GM12878 (cell line): ENCODE data around the gene HM13. TPM values are rescaled to one million over a fixed set of nuclear protein-coding genes. Genes with fewer than 3 reads are reported as not detected.
A peak's percentile ranks its signal among the peaks of the same experiment; 100 is the strongest.

Experiments
- ATAC-seq: fragments of 200-7000 bp; cut with Tn5 transposase; 3 replicates; pipeline ENCODE4 v1.9.1; 2020; ENCODE audit warnings: mild to moderate bottlenecking, moderate library complexity
- BruUV-seq: library from RNA; stranded (reverse); fragments of 400-500 nt; replicated peaks from 2 replicates; lab custom pipeline; 2021; lab: Mats Ljungman, UMichigan
- CTCF ChIA-PET: fragments of 300-600 bp; sonication (Branson Sonifier 250); formaldehyde crosslinking; extraction: SDS; loops from one replicate; lab custom pipeline; 2021; ENCODE audit warnings: inconsistent platforms; lab: Yijun Ruan, JAX
- POLR2A ChIA-PET: fragments of 350-600 bp; formaldehyde crosslinking; extraction: SDS; loops from one replicate; lab custom pipeline; 2021; ENCODE audit warnings: inconsistent platforms; lab: Charles Lee
- RAD21 ChIA-PET: fragments of 300-600 bp; sonication (Branson Sonifier 250); formaldehyde crosslinking; loops from one replicate; lab custom pipeline; 2023; ENCODE audit warnings: antibody characterized with exemption; ENCODE audit not compliant: unreplicated experiment; lab: Charles Lee
- SMC1A ChIA-PET: fragments of 300-600 bp; sonication (Branson Sonifier 250); formaldehyde crosslinking; loops from one replicate; lab custom pipeline; 2023; ENCODE audit not compliant: unreplicated experiment, uncharacterized antibody; lab: Charles Lee
- DNase-seq: peaks from one replicate; pipeline ENCODE4 v3.0.0-alpha.2; 2011; ENCODE audit warnings: low read depth, low spot score
- FAIRE-seq: peaks from 3 replicates; lab custom pipeline; 2011; peaks lifted over from hg19 to GRCh38; lab: Jason Lieb, UNC
- H2AFZ ChIP-seq: 2 replicates; pipeline ENCODE4 v1.6.0; 2011; ENCODE audit warnings: low read depth, low read length, control low read depth; ENCODE audit not compliant: control insufficient read depth
- H3K27ac ChIP-seq: 2 replicates; pipeline ENCODE4 v1.5.1; 2011; ENCODE audit warnings: control low read depth; ENCODE audit not compliant: control insufficient read depth, insufficient read depth
- H3K27me3 ChIP-seq, 2 experiments: replicated peaks in 1 of 2; 2 replicates each; pipeline versions ENCODE4 v1.6.0 to v1.6.1; 2011; ENCODE audit warnings: low read length in 1 of 2; ENCODE audit not compliant: control insufficient read depth in 2 of 2, insufficient read depth in 2 of 2
- H3K36me3 ChIP-seq, 2 experiments: 2 replicates each; pipeline ENCODE4 v1.5.1; 2011; ENCODE audit warnings: low read length in 1 of 2; ENCODE audit not compliant: control insufficient read depth in 2 of 2, insufficient read depth in 2 of 2
- H3K4me1 ChIP-seq: 2 replicates; pipeline ENCODE4 v1.6.1; 2011; ENCODE audit warnings: mild to moderate bottlenecking, low read length, moderate library complexity, mixed read lengths; ENCODE audit not compliant: control insufficient read depth, insufficient read depth
- H3K4me2 ChIP-seq: 2 replicates; pipeline ENCODE4 v1.6.0; 2011; ENCODE audit warnings: control low read depth; ENCODE audit not compliant: control insufficient read depth, insufficient read depth
- H3K4me3 ChIP-seq: fragments of 200-600 bp; sonication (generic); 2 replicates; pipeline ENCODE4 v1.5.1; 2016
- H3K79me2 ChIP-seq: 2 replicates; pipeline ENCODE4 v1.6.0; 2011; ENCODE audit warnings: low read length; ENCODE audit not compliant: control insufficient read depth, insufficient read depth
- H3K9ac ChIP-seq: 2 replicates; pipeline ENCODE4 v1.8.0; 2011; ENCODE audit warnings: low read length, control low read depth, mixed read lengths; ENCODE audit not compliant: control insufficient read depth, insufficient read depth
- H3K9me3 ChIP-seq: replicated peaks from 3 replicates; pipeline ENCODE4 v1.5.1; 2011; ENCODE audit warnings: mild to moderate bottlenecking, low read length; ENCODE audit not compliant: control insufficient read depth, insufficient read depth
- H4K20me1 ChIP-seq: 2 replicates; pipeline ENCODE4 v1.6.0; 2011; ENCODE audit not compliant: control insufficient read depth, insufficient read depth
- CHD4 ChIP-seq: fragments of 200-600 bp; sonication (generic); IDR thresholded peaks from 2 replicates; pipeline ENCODE4 v1.6.1; 2016; ENCODE audit warnings: mild to moderate bottlenecking
- POLR2A ChIP-seq: IDR thresholded peaks from 2 replicates; pipeline ENCODE4 v1.6.1; 2011; ENCODE audit warnings: low read depth, mild to moderate bottlenecking, low read length
- STAT1 ChIP-seq: fragments of 450-650 bp; conservative IDR thresholded peaks from 2 replicates; pipeline ENCODE4 v1.6.1; 2014; ENCODE audit warnings: antibody characterized with exemption, mild to moderate bottlenecking
- WGBS: methylation state at CpG from one replicate; pipeline ENCODE4 v1.1.6; 2016; ENCODE audit warnings: low lambda C conversion rate; ENCODE audit not compliant: insufficient replicate concordance, insufficient coverage; ENCODE audit errors: missing lambda C conversion rate; 5-methylcytosine and 5-hydroxymethylcytosine counted together
- in situ Hi-C: fragments of 300-500 bp; cut with MboI; formaldehyde crosslinking; loops from 9 replicates; pipeline ENCODE4 v1.14.3; 2018; ENCODE audit warnings: mixed read lengths
- intact Hi-C: fragments of 100-400 bp; cut with micrococcal nuclease; formaldehyde crosslinking; loops from one replicate; pipeline ENCODE4 v1.14.2; 2022; ENCODE audit not compliant: unreplicated experiment
- polyA plus RNA-seq, 11 experiments: library from polyadenylated mRNA; depleted of rRNA in 4 of 11; unstranded in 6 of 11; stranded (reverse) in 5 of 11; fragments of >200 nt; fragmentation: Nextera tagmentation in 4 of 11; fragmentation: Illumina TruSeq in 1 of 11; extraction: Ambion mirVana in 4 of 11; extraction: Trizol in 1 of 11; gene quantifications; 1 replicate in 1 of 11; 2 replicates in 10 of 11; pipeline versions ENCODE4 v1.2.1 to v1.2.3, GENCODE V29; 2011 to 2016; ENCODE audit warnings: inconsistent platforms in 2 of 11, missing spikeins in 2 of 11, low read depth in 1 of 11
- total RNA-seq, 4 experiments: library from RNA; depleted of rRNA in 3 of 4; stranded (reverse); fragments of >200 nt in 3 of 4; fragmentation: Illumina TruSeq in 1 of 4; extraction: Trizol in 1 of 4; gene quantifications; 2 replicates each; pipeline versions ENCODE4 v1.2.1 to v1.2.3, GENCODE V29; 2013 to 2021
- TF ChIP-seq, protein P1 (sequence below): fragments of 450-650 bp; IDR thresholded peaks from 2 replicates; pipeline ENCODE4 v1.6.1; 2018; ENCODE audit warnings: mild to moderate bottlenecking, low read depth, moderate library complexity; ENCODE audit not compliant: partially characterized antibody
- TF ChIP-seq, protein P2 (sequence below): fragments of 450-650 bp; IDR thresholded peaks from 2 replicates; pipeline ENCODE4 v1.6.1; 2017; ENCODE audit warnings: low read depth, mild to moderate bottlenecking, moderate library complexity

Gene HM13
- total and polyA plus RNA-seq, 10 of the 15 experiments (the other 5 are each of a cell fraction or from before 2014, with no cell fraction given), result 4.8 to 185 (median 81.7) TPM

DNA sequence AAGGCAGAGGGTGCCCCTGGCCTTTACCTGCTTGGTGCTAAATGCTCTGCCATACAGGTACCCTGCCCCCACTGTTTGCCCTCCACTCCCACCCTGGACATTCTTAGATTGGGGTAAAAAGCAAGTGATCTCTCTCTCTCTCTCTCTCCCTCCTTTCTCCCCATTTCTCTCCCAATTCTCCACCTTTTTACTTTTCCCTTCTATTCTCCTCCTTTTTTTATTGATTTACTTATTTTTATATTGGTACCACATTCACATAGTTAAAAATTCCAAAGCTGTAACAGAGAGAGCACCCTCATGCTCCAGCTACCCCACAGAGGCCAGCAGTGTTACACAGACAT is 53.1 kb downstream of the HM13 start (continued):
- TF ChIP-seq, protein P1, sequence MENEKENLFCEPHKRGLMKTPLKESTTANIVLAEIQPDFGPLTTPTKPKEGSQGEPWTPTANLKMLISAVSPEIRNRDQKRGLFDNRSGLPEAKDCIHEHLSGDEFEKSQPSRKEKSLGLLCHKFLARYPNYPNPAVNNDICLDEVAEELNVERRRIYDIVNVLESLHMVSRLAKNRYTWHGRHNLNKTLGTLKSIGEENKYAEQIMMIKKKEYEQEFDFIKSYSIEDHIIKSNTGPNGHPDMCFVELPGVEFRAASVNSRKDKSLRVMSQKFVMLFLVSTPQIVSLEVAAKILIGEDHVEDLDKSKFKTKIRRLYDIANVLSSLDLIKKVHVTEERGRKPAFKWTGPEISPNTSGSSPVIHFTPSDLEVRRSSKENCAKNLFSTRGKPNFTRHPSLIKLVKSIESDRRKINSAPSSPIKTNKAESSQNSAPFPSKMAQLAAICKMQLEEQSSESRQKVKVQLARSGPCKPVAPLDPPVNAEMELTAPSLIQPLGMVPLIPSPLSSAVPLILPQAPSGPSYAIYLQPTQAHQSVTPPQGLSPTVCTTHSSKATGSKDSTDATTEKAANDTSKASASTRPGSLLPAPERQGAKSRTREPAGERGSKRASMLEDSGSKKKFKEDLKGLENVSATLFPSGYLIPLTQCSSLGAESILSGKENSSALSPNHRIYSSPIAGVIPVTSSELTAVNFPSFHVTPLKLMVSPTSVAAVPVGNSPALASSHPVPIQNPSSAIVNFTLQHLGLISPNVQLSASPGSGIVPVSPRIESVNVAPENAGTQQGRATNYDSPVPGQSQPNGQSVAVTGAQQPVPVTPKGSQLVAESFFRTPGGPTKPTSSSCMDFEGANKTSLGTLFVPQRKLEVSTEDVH, result no peak

DNA sequence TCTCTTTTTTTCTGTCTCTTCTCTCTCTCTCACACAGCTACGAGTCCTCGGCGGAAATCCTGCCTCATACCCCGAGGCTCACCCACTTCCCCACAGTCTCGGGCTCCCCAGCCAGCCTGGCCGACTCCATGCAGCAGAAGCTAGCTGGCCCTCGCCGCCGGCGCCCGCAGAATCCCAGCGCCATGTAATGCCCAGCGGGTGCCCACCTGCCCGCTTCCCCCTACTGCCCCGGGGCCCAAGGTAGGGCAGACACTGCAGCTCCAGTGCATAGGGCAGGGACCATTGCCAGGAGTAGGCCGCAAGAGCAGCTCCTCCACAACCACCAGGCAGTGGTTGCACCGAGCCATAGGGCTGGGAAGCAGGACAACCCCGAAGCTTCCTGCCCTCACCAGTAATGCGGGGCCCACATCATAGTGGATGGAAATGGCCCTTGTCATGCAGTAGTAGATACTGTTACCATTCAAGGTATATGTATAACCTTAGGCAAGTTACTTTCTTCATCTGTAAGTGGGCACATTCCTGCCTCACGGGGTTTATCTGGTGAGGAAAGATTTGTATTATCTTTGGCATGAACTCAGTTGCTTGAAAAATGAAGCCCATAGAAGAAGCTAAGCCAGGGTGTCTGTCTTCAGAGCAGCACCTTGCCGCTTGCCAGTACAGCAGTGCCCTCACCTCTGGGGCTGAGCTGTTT is 53.9 kb downstream of the HM13 start:
- TF ChIP-seq CHD4 (no peak), STAT1 (no peak), POLR2A (peak; percentile 6; the same call in 1 of the 2 replicates)
- TF ChIP-seq, protein P2, sequence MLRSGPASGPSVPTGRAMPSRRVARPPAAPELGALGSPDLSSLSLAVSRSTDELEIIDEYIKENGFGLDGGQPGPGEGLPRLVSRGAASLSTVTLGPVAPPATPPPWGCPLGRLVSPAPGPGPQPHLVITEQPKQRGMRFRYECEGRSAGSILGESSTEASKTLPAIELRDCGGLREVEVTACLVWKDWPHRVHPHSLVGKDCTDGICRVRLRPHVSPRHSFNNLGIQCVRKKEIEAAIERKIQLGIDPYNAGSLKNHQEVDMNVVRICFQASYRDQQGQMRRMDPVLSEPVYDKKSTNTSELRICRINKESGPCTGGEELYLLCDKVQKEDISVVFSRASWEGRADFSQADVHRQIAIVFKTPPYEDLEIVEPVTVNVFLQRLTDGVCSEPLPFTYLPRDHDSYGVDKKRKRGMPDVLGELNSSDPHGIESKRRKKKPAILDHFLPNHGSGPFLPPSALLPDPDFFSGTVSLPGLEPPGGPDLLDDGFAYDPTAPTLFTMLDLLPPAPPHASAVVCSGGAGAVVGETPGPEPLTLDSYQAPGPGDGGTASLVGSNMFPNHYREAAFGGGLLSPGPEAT, result no peak
- Histone ChIP-seq H3K4me1 (peaks cover 7% of the 10 kb centered on the region), H2AFZ (no peak overlapping the region), H4K20me1 (no peaks in the 10 kb centered on the region), H3K4me3 (no peak overlapping the region), H3K9ac (no peak overlapping the region), H3K9me3 (no peaks in the 10 kb centered on the region), H3K36me3 (peaks cover 11 to 14% of the 10 kb centered on the region in 2 experiments; a peak in 3 of 4 replicates), H3K4me2 (no peak overlapping the region), H3K27me3 (no peaks in the 10 kb centered on the region), H3K79me2 (no peaks in the 10 kb centered on the region), H3K27ac (no peak overlapping the region)
- DNase-seq, result no peak
- BruUV-seq, result no TSS peak
- ChIA-PET POLR2A (interaction anchor here (0.5 to 1.3 kb wide), 3 partner anchors 9 to 44 kb away, joined by 3 to 6 read pairs (median 5); no protein-coding TSS in a partner anchor), RAD21 (interaction anchor here (0.6 to 4.2 kb wide), 7 partner anchors 11 to 156 kb away, joined by 3 to 83 read pairs (median 4); partner anchors contain the start of gene ID1), CTCF (interaction anchor here (0.8 to 29.1 kb wide), 10 partner anchors 9 to 155 kb away, joined by 3 to 958 read pairs (median 6); partner anchors contain the start of genes BCL2L1 and ID1), SMC1A (interaction anchor here (0.9 to 10.3 kb wide), 3 partner anchors 37 to 44 kb away, joined by 3 to 108 read pairs (median 8); partner anchors contain the start of gene ID1)
- ATAC-seq, result no peak
- in situ Hi-C loops, result no loop called here
- intact Hi-C loops, result no loop called here
- no peak for FAIRE-seq
- 90% methylated on average over 21 of the region's 21 CpGs for WGBS
